ENCODE results near the gene POLR2I.

The POLR2I gene

DNA sequence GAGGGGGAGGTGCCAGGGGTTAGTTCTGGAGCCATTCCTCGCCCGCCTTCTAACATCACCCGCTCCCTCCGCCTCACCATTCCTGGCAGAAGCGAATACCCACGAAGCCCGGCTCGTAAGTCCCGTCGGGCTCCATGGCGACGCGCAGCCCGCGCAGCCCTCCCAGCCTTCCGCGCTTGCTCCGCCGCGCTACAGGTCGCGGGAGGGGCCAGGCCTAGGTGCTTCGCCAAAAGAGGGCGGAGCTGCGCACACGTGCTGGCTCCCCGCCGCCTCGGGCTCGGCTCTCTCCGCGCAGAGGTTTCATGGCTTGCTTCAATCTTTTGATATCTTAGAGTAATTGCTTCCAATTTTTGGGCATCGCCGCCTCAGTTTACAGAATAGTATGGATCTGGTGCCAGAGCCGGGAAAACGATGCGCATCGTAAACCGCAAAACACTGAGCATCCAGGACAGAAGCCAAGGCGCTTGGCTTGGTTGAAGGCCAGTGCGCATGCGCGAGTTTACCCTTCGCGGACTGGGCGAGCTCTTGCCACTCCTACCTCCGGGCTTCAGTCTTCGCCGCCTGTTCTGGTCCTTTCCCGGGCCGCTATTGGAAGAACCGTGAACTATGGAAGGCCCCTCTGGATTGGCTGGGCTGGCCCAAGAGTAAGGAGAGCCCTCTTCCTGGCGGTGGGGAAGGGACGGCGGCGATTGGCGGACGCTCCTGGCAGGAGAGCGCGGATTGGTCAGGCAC is at the start of gene POLR2I:
Gene POLR2I, minus strand, starts transcription at position 155 of the 732 bp plus-strand sequence. Its CDS starts 19 bp downstream, at position 136.
- peak; percentile 98 for DNase-seq (ENCODE audit: low read depth, low spot score)
- peak within 1 kb of the TSS; percentile 66 for H3K27ac ChIP-seq
- TF ChIP-seq EZH2 (IDR thresholded peaks at IDR 0.05), result no peak
- TF ChIP-seq FOXP2 (optimal IDR thresholded peaks at IDR 0.05; ENCODE audit: control extremely low read depth, extremely low read length, insufficient read depth), result peak; percentile 10
- peak; percentile 84 for TF ChIP-seq POLR2AphosphoS5 (IDR thresholded peaks at IDR 0.05; ENCODE audit: borderline replicate concordance, low read depth, low read length)
- H3K9ac ChIP-seq (ENCODE audit: insufficient read length), result peak within 1 kb of the TSS; percentile 89
- peak within 1 kb of the TSS; percentile 97 for H3K4me3 ChIP-seq
- peaks cover 13% of the 10 kb centered on the region; the same call in 1 of the 2 replicates for H3K36me3 ChIP-seq (ENCODE audit: insufficient read depth, low read length)
- H3K9me3 ChIP-seq (ENCODE audit: low read depth, low read length), result no peaks in the 10 kb centered on the region

DNA sequence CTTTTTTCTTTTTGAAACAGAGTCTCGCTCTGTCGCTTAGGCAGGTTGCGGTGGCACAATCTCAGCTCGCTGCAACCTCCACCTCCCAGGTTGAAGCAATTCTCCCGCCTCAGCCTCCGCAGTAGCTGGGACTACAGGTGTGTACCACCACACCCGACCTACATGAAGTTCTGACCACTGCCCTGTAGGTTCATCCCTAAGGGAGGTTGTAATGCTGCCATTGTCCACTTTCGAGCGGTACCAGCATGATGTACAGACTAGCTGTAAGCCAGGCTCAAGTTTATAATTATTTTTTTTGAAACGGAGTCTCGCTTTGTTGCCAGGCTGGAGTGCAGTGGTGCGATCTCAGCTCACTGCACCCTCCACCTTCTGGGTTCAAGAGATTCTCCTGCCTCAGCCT is 49.1 kb upstream of the POLR2I start:
- TF ChIP-seq FOXP2 (optimal IDR thresholded peaks at IDR 0.05; ENCODE audit: control extremely low read depth, extremely low read length, insufficient read depth), result no peak
- no peak for TF ChIP-seq POLR2AphosphoS5 (IDR thresholded peaks at IDR 0.05; ENCODE audit: borderline replicate concordance, low read depth, low read length)
- no peak for TF ChIP-seq EZH2 (IDR thresholded peaks at IDR 0.05)
- H3K4me3 ChIP-seq, result no peak overlapping the region
- H3K36me3 ChIP-seq (ENCODE audit: insufficient read depth, low read length), result no peaks in the 10 kb centered on the region
- no peak overlapping the region for H3K27ac ChIP-seq
- H3K9ac ChIP-seq (ENCODE audit: insufficient read length), result no peak overlapping the region
- no peaks in the 10 kb centered on the region for H3K9me3 ChIP-seq (ENCODE audit: low read depth, low read length)
- DNase-seq (ENCODE audit: low read depth, low spot score), result no peak

GRCh38 chr19:36160821-36161596 is 46.3 kb upstream of the POLR2I start:
- no peak overlapping the region for H3K27ac ChIP-seq
- TF ChIP-seq FOXP2 (optimal IDR thresholded peaks at IDR 0.05; ENCODE audit: control extremely low read depth, extremely low read length, insufficient read depth) (no peak), POLR2AphosphoS5 (IDR thresholded peaks at IDR 0.05; ENCODE audit: borderline replicate concordance, low read depth, low read length) (no peak), EZH2 (IDR thresholded peaks at IDR 0.05) (no peak)
- DNase-seq (ENCODE audit: low read depth, low spot score), result no peak
- no peaks in the 10 kb centered on the region for H3K9me3 ChIP-seq (ENCODE audit: low read depth, low read length)
- no peak overlapping the region for H3K4me3 ChIP-seq
- H3K36me3 ChIP-seq (ENCODE audit: insufficient read depth, low read length), result no peaks in the 10 kb centered on the region
- no peak overlapping the region for H3K9ac ChIP-seq (ENCODE audit: insufficient read length)

DNA sequence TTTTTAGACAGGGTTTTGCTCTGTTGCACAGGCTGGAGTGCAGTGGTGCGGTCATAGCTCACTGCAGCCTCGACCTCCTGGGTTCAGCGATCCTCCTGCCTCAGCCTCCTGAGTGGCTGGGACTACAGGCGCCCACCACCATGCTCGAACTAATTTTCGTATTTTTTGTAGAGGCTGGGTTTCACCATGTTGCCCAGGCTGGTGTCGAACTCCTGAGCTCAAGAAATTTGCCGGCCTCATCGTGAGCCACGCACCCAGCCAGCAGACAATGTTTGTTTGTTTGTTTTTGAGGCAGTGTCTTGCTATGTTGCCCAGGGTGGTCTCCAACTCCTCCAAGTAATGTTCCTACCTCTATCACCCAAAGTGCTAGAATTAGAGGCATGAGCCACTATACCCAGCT is 38.5 kb upstream of the POLR2I start:
- TF ChIP-seq POLR2AphosphoS5 (IDR thresholded peaks at IDR 0.05; ENCODE audit: borderline replicate concordance, low read depth, low read length) (no peak), FOXP2 (optimal IDR thresholded peaks at IDR 0.05; ENCODE audit: control extremely low read depth, extremely low read length, insufficient read depth) (no peak), EZH2 (IDR thresholded peaks at IDR 0.05) (no peak)

GRCh38 chr19:36152352-36153091 is 37.8 kb upstream of the POLR2I start, which contains the start of gene COX7A1:
Gene COX7A1, minus strand, starts transcription at chr19:36152447. Its CDS starts 40 bp downstream, at chr19:36152407.
- no peak for TF ChIP-seq POLR2AphosphoS5 (IDR thresholded peaks at IDR 0.05; ENCODE audit: borderline replicate concordance, low read depth, low read length)
- no peak for TF ChIP-seq EZH2 (IDR thresholded peaks at IDR 0.05)
- no peak for TF ChIP-seq FOXP2 (optimal IDR thresholded peaks at IDR 0.05; ENCODE audit: control extremely low read depth, extremely low read length, insufficient read depth)
- no peak within 1 kb of the TSS for H3K27ac ChIP-seq
- no peaks in the 10 kb centered on the region for H3K9me3 ChIP-seq (ENCODE audit: low read depth, low read length)
- H3K4me3 ChIP-seq, result no peak within 1 kb of the TSS
- DNase-seq (ENCODE audit: low read depth, low spot score), result no peak
- H3K9ac ChIP-seq (ENCODE audit: insufficient read length), result no peak within 1 kb of the TSS
- peaks cover 12% of the 10 kb centered on the region; the same call in 1 of the 2 replicates for H3K36me3 ChIP-seq (ENCODE audit: insufficient read depth, low read length)

More for the DNA sequence above, 38.5 kb upstream of the POLR2I start:
- H3K27ac ChIP-seq, result no peak overlapping the region
- DNase-seq (ENCODE audit: low read depth, low spot score), result no peak
- H3K36me3 ChIP-seq (ENCODE audit: insufficient read depth, low read length), result peaks cover 12% of the 10 kb centered on the region; the same call in 1 of the 2 replicates
- no peak overlapping the region for H3K4me3 ChIP-seq
- H3K9ac ChIP-seq (ENCODE audit: insufficient read length), result no peak overlapping the region
- no peaks in the 10 kb centered on the region for H3K9me3 ChIP-seq (ENCODE audit: low read depth, low read length)

GRCh38 chr19:36152019-36152351 is 37.3 kb upstream of the POLR2I start:
- Histone ChIP-seq H3K4me3 (no peak overlapping the region), H3K36me3 (ENCODE audit: insufficient read depth, low read length) (peaks cover 15% of the 10 kb centered on the region; the same call in 1 of the 2 replicates)
- no peak for DNase-seq (ENCODE audit: low read depth, low spot score)

DNA sequence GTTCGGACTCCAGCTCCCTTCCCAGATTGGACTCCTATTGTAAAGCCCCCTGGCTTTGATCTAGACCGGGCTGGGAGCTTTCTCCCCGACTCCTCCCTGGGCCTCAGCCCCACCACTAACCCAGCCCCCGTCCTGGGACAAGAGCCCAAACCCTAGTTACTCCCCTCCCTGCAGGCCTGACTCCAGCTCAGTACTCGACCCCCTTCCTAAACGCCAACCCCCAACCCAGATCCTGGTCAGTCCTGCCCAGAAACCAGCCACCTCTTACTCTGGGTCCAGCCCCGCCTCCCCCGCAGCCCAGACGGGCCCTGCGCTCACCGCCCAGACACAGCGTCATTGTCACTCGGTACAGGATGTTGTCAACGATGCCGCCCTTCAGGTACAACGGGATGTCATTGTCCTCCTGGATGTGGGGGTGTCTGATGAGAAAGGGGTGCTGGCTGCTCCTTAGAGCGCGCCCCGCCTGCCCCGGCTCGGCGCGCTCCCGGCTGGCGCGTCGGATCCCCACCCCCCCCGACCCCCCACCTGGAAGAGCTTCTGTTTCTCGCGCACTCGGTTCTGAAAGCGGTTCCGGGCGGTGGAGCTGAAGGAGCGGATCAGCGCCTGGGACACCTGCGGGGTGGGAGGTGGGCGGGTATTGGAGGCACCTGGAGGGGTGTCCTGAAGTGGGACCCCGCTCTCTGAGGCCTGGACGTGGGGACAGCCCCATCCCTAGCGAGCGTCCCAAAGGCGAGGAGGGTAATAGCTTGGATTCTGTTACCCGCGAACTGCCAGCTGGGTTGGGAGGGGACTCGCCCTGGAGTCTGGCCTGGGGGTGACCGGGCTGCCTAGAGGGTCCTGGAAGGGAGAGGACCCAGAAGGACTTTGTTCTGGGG is 36.7 kb upstream of the POLR2I start:
- peaks cover 21% of the 10 kb centered on the region; the same call in 1 of the 2 replicates for H3K36me3 ChIP-seq (ENCODE audit: insufficient read depth, low read length)
- TF ChIP-seq FOXP2 (optimal IDR thresholded peaks at IDR 0.05; ENCODE audit: control extremely low read depth, extremely low read length, insufficient read depth), result no peak
- no peak for TF ChIP-seq EZH2 (IDR thresholded peaks at IDR 0.05)
- no peak for TF ChIP-seq POLR2AphosphoS5 (IDR thresholded peaks at IDR 0.05; ENCODE audit: borderline replicate concordance, low read depth, low read length)
- H3K27ac ChIP-seq, result no peak overlapping the region
- no peak overlapping the region for H3K4me3 ChIP-seq
- no peak for DNase-seq (ENCODE audit: low read depth, low spot score)
- no peaks in the 10 kb centered on the region for H3K9me3 ChIP-seq (ENCODE audit: low read depth, low read length)
- no peak overlapping the region for H3K9ac ChIP-seq (ENCODE audit: insufficient read length)

More at GRCh38 chr19:36152019-36152351, 37.3 kb upstream of the POLR2I start:
- Histone ChIP-seq H3K9me3 (ENCODE audit: low read depth, low read length) (no peaks in the 10 kb centered on the region), H3K9ac (ENCODE audit: insufficient read length) (no peak overlapping the region), H3K27ac (no peak overlapping the region)
- no peak for TF ChIP-seq POLR2AphosphoS5 (IDR thresholded peaks at IDR 0.05; ENCODE audit: borderline replicate concordance, low read depth, low read length)
- no peak for TF ChIP-seq FOXP2 (optimal IDR thresholded peaks at IDR 0.05; ENCODE audit: control extremely low read depth, extremely low read length, insufficient read depth)
- no peak for TF ChIP-seq EZH2 (IDR thresholded peaks at IDR 0.05)
